Kidney (tissue), 14 donors: ENCODE data around the gene TMEM45B. TPM values are rescaled to one million over a fixed set of nuclear protein-coding genes. Genes with fewer than 3 reads are reported as not detected.
"Not testable (repeated sequence)": the region's sequence is repeated elsewhere in the genome, so short reads cannot be mapped to it uniquely, and the experiment has no call there.

ENCODE experiments used
- DNase-seq, 5 donors: peaks; one replicate each; pipeline ENCODE4 v3.0.0-alpha.2; 2013 to 2020
- FAIRE-seq: peaks from 2 replicates; lab custom pipeline; 2012; peaks lifted over from hg19 to GRCh38; lab: Jason Lieb, UNC
- H3K27ac ChIP-seq, 2 donors: one replicate each; pipeline ENCODE4 v1.7.0; 2013; ENCODE audit warnings: low read depth in 2 of 2, low read length in 2 of 2, inconsistent platforms in 1 of 2
- H3K27me3 ChIP-seq: one replicate; pipeline ENCODE4 v1.7.1; 2013; ENCODE audit warnings: low read length, inconsistent platforms; ENCODE audit not compliant: control insufficient read depth, insufficient read depth
- H3K36me3 ChIP-seq, 3 donors: one replicate each; pipeline versions ENCODE4 v1.7.0 to v1.7.1; 2013; ENCODE audit warnings: low read length in 3 of 3, control low read depth in 1 of 3, inconsistent platforms in 1 of 3; ENCODE audit not compliant: insufficient read depth in 3 of 3, control insufficient read depth in 2 of 3
- H3K4me1 ChIP-seq, 3 donors: one replicate each; pipeline versions ENCODE4 v1.7.0 to v1.7.1; 2013; ENCODE audit warnings: low read length in 3 of 3, inconsistent platforms in 1 of 3, low read depth in 1 of 3; ENCODE audit not compliant: control insufficient read depth in 2 of 3, insufficient read depth in 2 of 3
- H3K4me3 ChIP-seq, 3 donors: one replicate each; pipeline versions ENCODE4 v1.7.0 to v1.8.1; 2013; ENCODE audit warnings: low read length in 3 of 3, control low read depth in 1 of 3, inconsistent platforms in 1 of 3
- H3K9ac ChIP-seq, 3 donors: one replicate each; pipeline versions ENCODE4 v1.7.0 to v1.7.1; 2013; ENCODE audit warnings: low read length in 3 of 3, control low read depth in 1 of 3, inconsistent platforms in 1 of 3
- H3K9me3 ChIP-seq, 3 donors: one replicate each; pipeline versions ENCODE4 v1.7.0 to v1.7.1; 2013; ENCODE audit warnings: low read length in 3 of 3, control low read depth in 1 of 3, inconsistent platforms in 1 of 3; ENCODE audit not compliant: control insufficient read depth in 2 of 3, insufficient read depth in 1 of 3
- intact Hi-C: fragments of 100-400 bp; cut with DNase I; formaldehyde crosslinking; loops from one replicate; pipeline ENCODE4 v1.11.1; 2022
- polyA plus RNA-seq: library from polyadenylated mRNA; stranded (reverse); fragments of 350-450 nt; fragmentation: Illumina TruSeq; extraction: RNeasy Lipid Tissue Mini Kit (QIAGEN cat#74804); gene quantifications from one replicate; pipeline ENCODE4 v1.2.3, GENCODE V29; 2014; ENCODE audit warnings: low read depth, low replicate concordance; ENCODE audit not compliant: insufficient read depth
- total RNA-seq: library from RNA; stranded (reverse); fragmentation: NEBNext Ultra II Directional; extraction: Animal tissue kit (Norgen Biotek cat#: 25700); gene quantifications from one replicate; pipeline ENCODE4 v1.2.1, GENCODE V29; 2021
- TF ChIP-seq, protein P1 (sequence below): IDR thresholded peaks from 3 replicates; pipeline ENCODE4 v1.5.1; 2012; ENCODE audit warnings: mild to moderate bottlenecking, moderate library complexity, borderline replicate concordance; ENCODE audit not compliant: insufficient read depth; ENCODE audit errors: extremely low read depth
- donor health status: control.
- donor health status: control.
- donor health status: control.
- donor health status: control.
- donor health status: control.
- donor health status: DM: yes; HTN: yes; CAD: no.
- donor health status: Normal renal cell carcinoma (clear cell type).

TMEM45B gene
- total and polyA plus RNA-seq, 2 donors from 2014 or later = 17.7 to 37.5 TPM

DNA sequence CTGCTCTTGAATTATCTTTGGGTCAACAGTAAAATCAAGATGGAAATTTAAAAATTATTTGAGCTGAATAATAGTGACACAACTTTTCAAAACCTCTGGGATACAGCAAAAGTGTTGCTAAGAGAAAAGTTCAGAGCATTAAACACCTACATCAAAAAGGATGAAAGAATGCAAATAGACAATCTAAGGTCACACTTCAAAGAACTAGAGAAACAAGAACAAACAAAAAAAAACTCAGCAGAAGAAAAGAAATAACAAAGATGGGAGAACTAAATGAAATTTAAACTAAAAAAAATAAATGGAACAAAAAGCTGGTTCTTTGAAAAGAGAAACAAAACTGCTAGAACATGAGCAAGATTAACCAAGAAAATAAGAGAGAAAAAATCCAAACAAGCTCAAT, 15.0 kb upstream of the TMEM45B start:
- Histone ChIP-seq H3K9me3 (no peaks in the 10 kb centered on the region), H3K4me1 (no peaks in the 10 kb centered on the region), H3K36me3 (no peaks in the 10 kb centered on the region), H3K9ac (no peak overlapping the region), H3K27me3 (no peaks in the 10 kb centered on the region), H3K27ac (no peak overlapping the region), H3K4me3 (no peak overlapping the region)
- TF ChIP-seq, protein P1, sequence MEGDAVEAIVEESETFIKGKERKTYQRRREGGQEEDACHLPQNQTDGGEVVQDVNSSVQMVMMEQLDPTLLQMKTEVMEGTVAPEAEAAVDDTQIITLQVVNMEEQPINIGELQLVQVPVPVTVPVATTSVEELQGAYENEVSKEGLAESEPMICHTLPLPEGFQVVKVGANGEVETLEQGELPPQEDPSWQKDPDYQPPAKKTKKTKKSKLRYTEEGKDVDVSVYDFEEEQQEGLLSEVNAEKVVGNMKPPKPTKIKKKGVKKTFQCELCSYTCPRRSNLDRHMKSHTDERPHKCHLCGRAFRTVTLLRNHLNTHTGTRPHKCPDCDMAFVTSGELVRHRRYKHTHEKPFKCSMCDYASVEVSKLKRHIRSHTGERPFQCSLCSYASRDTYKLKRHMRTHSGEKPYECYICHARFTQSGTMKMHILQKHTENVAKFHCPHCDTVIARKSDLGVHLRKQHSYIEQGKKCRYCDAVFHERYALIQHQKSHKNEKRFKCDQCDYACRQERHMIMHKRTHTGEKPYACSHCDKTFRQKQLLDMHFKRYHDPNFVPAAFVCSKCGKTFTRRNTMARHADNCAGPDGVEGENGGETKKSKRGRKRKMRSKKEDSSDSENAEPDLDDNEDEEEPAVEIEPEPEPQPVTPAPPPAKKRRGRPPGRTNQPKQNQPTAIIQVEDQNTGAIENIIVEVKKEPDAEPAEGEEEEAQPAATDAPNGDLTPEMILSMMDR = no peak
- intact Hi-C loops = no loop called here
- FAIRE-seq (no peak), DNase-seq (no peak)

DNA sequence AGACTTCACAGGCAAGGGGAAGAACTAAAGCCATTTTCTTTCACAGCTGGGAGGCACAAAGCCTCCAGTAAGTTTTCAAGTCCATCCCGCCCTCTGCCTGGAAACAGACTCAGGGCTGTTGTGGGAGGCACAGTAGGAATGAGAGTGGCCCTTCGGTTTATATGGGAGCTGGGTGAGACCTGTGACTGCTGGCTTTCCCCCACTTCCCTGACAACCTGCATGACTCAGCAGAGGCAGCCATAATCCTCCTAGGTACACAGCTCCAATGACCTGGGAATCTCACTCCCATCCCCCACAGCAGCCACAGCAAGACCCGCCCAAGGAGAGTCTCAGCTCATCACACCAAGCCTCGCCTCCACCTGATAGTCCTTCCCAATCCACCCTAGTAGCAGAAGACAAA, 12.1 kb upstream of the TMEM45B start:
- H3K36me3 ChIP-seq = no peaks in the 10 kb centered on the region
- DNase-seq = no peak
- intact Hi-C loops = no loop called here
- no peaks in the 10 kb centered on the region for H3K27me3 ChIP-seq
- TF ChIP-seq, protein P1 = no peak
- H3K4me3 ChIP-seq = no peak overlapping the region
- no peaks in the 10 kb centered on the region for H3K4me1 ChIP-seq
- no peak overlapping the region for H3K9ac ChIP-seq
- FAIRE-seq = no peak
- no peaks in the 10 kb centered on the region for H3K9me3 ChIP-seq
- H3K27ac ChIP-seq = no peak overlapping the region

DNA sequence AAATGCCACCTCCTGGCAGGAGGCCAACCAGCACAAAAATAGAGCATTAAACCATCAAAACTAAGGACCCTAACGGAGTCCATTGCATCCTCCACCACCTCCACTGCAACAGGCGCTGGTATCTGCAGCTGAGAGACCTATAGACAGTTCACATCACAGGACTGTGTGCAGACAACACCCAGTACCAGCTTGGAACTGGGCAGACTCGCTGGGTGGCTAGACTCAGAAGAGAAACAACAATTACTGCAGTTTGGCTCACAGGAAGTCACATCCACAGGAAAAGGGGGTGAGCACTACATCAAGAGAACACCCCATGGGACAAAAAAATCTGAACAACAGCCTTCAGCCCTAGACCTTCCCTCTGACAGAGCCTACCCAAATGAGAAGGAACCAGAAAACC, 11.6 kb upstream of the TMEM45B start:
- no peak overlapping the region for H3K27ac ChIP-seq
- intact Hi-C loops = no loop called here
- no peak overlapping the region for H3K9ac ChIP-seq
- H3K9me3 ChIP-seq = no peaks in the 10 kb centered on the region
- no peaks in the 10 kb centered on the region for H3K4me1 ChIP-seq
- TF ChIP-seq, protein P1 = no peak
- no peak for DNase-seq
- no peaks in the 10 kb centered on the region for H3K36me3 ChIP-seq
- H3K4me3 ChIP-seq = no peak overlapping the region
- FAIRE-seq = no peak
- no peaks in the 10 kb centered on the region for H3K27me3 ChIP-seq

DNA sequence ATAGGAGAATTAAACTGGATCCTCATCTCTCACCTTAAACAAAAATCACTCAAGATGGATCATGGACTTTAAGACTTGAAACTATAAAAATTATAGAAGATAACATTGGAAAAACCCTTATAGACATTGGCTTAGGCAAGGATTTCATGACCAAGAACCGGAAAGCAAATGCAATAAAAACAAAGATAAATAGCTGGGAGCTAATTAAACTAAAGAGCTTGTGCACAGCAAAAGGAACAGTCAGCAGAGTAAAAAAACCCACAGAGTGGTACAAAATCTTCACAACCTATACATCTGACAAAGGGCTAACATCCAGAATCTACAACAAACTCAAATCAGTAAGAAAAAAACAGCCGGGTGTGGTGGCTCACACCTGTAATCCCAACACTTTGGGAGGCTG, 7.4 kb upstream of the TMEM45B start:
- H3K9me3 ChIP-seq, FAIRE-seq, H3K4me3 ChIP-seq, H3K36me3 ChIP-seq, H3K9ac ChIP-seq, H3K27ac ChIP-seq, DNase-seq, H3K4me1 ChIP-seq, H3K27me3 ChIP-seq, intact Hi-C loops: not testable (repeated sequence)
